ENCODE measurements around the gene OPCML.

The OPCML gene

GRCh38 chr11:133258751-133259150, 273.6 kb downstream of the OPCML start:
- WGBS, 2 experiments, result 95 to 96% methylated on average over 2 of the region's 2 CpGs
- H3K36me3 ChIP-seq (ENCODE audit: control insufficient read depth, insufficient read depth, low read length), result no peaks in the 10 kb centered on the region
- H3K27ac ChIP-seq (ENCODE audit: insufficient read depth, low read depth, low read length, poor library complexity, severe bottlenecking), result no peak overlapping the region
- no peak overlapping the region for H3K4me3 ChIP-seq (ENCODE audit: insufficient read depth, low read depth, low read length)
- H3K4me1 ChIP-seq (ENCODE audit: control insufficient read depth, insufficient read depth, low read length), result no peaks in the 10 kb centered on the region
- H3K27me3 ChIP-seq (ENCODE audit: control insufficient read depth, insufficient read depth, low read length, poor library complexity, severe bottlenecking), result no peaks in the 10 kb centered on the region
- no peaks in the 10 kb centered on the region for H3K9me3 ChIP-seq (ENCODE audit: control insufficient read depth, low read length)

- H3K27me3 ChIP-seq (ENCODE audit: control insufficient read depth, insufficient read depth, low read length, poor library complexity, severe bottlenecking), result no peaks in the 10 kb centered on the region
- no peaks in the 10 kb centered on the region for H3K36me3 ChIP-seq (ENCODE audit: control insufficient read depth, insufficient read depth, low read length)
- no peaks in the 10 kb centered on the region for H3K4me1 ChIP-seq (ENCODE audit: control insufficient read depth, insufficient read depth, low read length)
- no peak overlapping the region for H3K27ac ChIP-seq (ENCODE audit: insufficient read depth, low read depth, low read length, poor library complexity, severe bottlenecking)
- no peak overlapping the region for H3K4me3 ChIP-seq (ENCODE audit: insufficient read depth, low read depth, low read length)
- H3K9me3 ChIP-seq (ENCODE audit: control insufficient read depth, low read length), result no peaks in the 10 kb centered on the region
- 83 to 94% methylated on average over 2 to 3 of the region's 3 CpGs for WGBS, 2 experiments
Observed at GRCh38 chr11:133254601-133255000, 277.7 kb downstream of the OPCML start.

GRCh38 chr11:133253570-133253969, 278.7 kb downstream of the OPCML start:
- Histone ChIP-seq H3K4me1 (ENCODE audit: control insufficient read depth, insufficient read depth, low read length) (no peaks in the 10 kb centered on the region), H3K36me3 (ENCODE audit: control insufficient read depth, insufficient read depth, low read length) (no peaks in the 10 kb centered on the region), H3K27ac (ENCODE audit: insufficient read depth, low read depth, low read length, poor library complexity, severe bottlenecking) (no peak overlapping the region), H3K27me3 (ENCODE audit: control insufficient read depth, insufficient read depth, low read length, poor library complexity, severe bottlenecking) (no peaks in the 10 kb centered on the region), H3K4me3 (ENCODE audit: insufficient read depth, low read depth, low read length) (no peak overlapping the region), H3K9me3 (ENCODE audit: control insufficient read depth, low read length) (no peaks in the 10 kb centered on the region)
- 93 to 97% methylated on average over 3 of the region's 3 CpGs for whole genome bisulfite sequencing, 2 experiments

GRCh38 chr11:133251841-133252240, 280.5 kb downstream of the OPCML start:
- no peaks in the 10 kb centered on the region for H3K36me3 ChIP-seq (ENCODE audit: control insufficient read depth, insufficient read depth, low read length)
- 86 to 87% methylated on average over 3 of the region's 3 CpGs for WGBS, 2 experiments
- no peaks in the 10 kb centered on the region for H3K9me3 ChIP-seq (ENCODE audit: control insufficient read depth, low read length)

GRCh38 chr11:133249530-133249929, 282.8 kb downstream of the OPCML start:
- Histone ChIP-seq H3K36me3 (ENCODE audit: control insufficient read depth, insufficient read depth, low read length) (no peaks in the 10 kb centered on the region), H3K27ac (ENCODE audit: insufficient read depth, low read depth, low read length, poor library complexity, severe bottlenecking) (no peak overlapping the region), H3K9me3 (ENCODE audit: control insufficient read depth, low read length) (no peaks in the 10 kb centered on the region), H3K4me3 (ENCODE audit: insufficient read depth, low read depth, low read length) (no peak overlapping the region), H3K27me3 (ENCODE audit: control insufficient read depth, insufficient read depth, low read length, poor library complexity, severe bottlenecking) (no peaks in the 10 kb centered on the region), H3K4me1 (ENCODE audit: control insufficient read depth, insufficient read depth, low read length) (no peaks in the 10 kb centered on the region)
- 89 to 95% methylated on average over 6 of the region's 6 CpGs for WGBS, 2 experiments

More at GRCh38 chr11:133251841-133252240, 280.5 kb downstream of the OPCML start:
- Histone ChIP-seq H3K27me3 (ENCODE audit: control insufficient read depth, insufficient read depth, low read length, poor library complexity, severe bottlenecking) (no peaks in the 10 kb centered on the region), H3K27ac (ENCODE audit: insufficient read depth, low read depth, low read length, poor library complexity, severe bottlenecking) (no peak overlapping the region), H3K4me3 (ENCODE audit: insufficient read depth, low read depth, low read length) (no peak overlapping the region), H3K4me1 (ENCODE audit: control insufficient read depth, insufficient read depth, low read length) (no peaks in the 10 kb centered on the region)

GRCh38 chr11:133249065-133249464, 283.2 kb downstream of the OPCML start:
- Histone ChIP-seq H3K27ac (ENCODE audit: insufficient read depth, low read depth, low read length, poor library complexity, severe bottlenecking) (no peak overlapping the region), H3K36me3 (ENCODE audit: control insufficient read depth, insufficient read depth, low read length) (no peaks in the 10 kb centered on the region), H3K9me3 (ENCODE audit: control insufficient read depth, low read length) (no peaks in the 10 kb centered on the region), H3K4me3 (ENCODE audit: insufficient read depth, low read depth, low read length) (no peak overlapping the region), H3K27me3 (ENCODE audit: control insufficient read depth, insufficient read depth, low read length, poor library complexity, severe bottlenecking) (no peaks in the 10 kb centered on the region), H3K4me1 (ENCODE audit: control insufficient read depth, insufficient read depth, low read length) (no peaks in the 10 kb centered on the region)
- WGBS, 2 experiments, result 66 to 71% methylated on average over 3 of the region's 3 CpGs

- WGBS, 2 experiments, result 87 to 88% methylated on average over 3 of the region's 3 CpGs
- no peaks in the 10 kb centered on the region for H3K4me1 ChIP-seq (ENCODE audit: control insufficient read depth, insufficient read depth, low read length)
- no peak overlapping the region for H3K4me3 ChIP-seq (ENCODE audit: insufficient read depth, low read depth, low read length)
- no peaks in the 10 kb centered on the region for H3K36me3 ChIP-seq (ENCODE audit: control insufficient read depth, insufficient read depth, low read length)
- H3K27ac ChIP-seq (ENCODE audit: insufficient read depth, low read depth, low read length, poor library complexity, severe bottlenecking), result no peak overlapping the region
- no peaks in the 10 kb centered on the region for H3K27me3 ChIP-seq (ENCODE audit: control insufficient read depth, insufficient read depth, low read length, poor library complexity, severe bottlenecking)
- H3K9me3 ChIP-seq (ENCODE audit: control insufficient read depth, low read length), result no peaks in the 10 kb centered on the region
Observed at GRCh38 chr11:133243832-133244231, 288.5 kb downstream of the OPCML start.

GRCh38 chr11:133240908-133241655, 291.2 kb downstream of the OPCML start:
- no peak overlapping the region for H3K27ac ChIP-seq (ENCODE audit: insufficient read depth, low read depth, low read length, poor library complexity, severe bottlenecking)
- H3K4me3 ChIP-seq (ENCODE audit: insufficient read depth, low read depth, low read length), result no peak overlapping the region
- H3K36me3 ChIP-seq (ENCODE audit: control insufficient read depth, insufficient read depth, low read length), result no peaks in the 10 kb centered on the region
- H3K4me1 ChIP-seq (ENCODE audit: control insufficient read depth, insufficient read depth, low read length), result no peaks in the 10 kb centered on the region
- no peaks in the 10 kb centered on the region for H3K27me3 ChIP-seq (ENCODE audit: control insufficient read depth, insufficient read depth, low read length, poor library complexity, severe bottlenecking)
- no peaks in the 10 kb centered on the region for H3K9me3 ChIP-seq (ENCODE audit: control insufficient read depth, low read length)
- WGBS, 2 experiments, result 92 to 94% methylated on average over 8 to 9 of the region's 10 CpGs

- no peaks in the 10 kb centered on the region for H3K9me3 ChIP-seq (ENCODE audit: control insufficient read depth, low read length)
- H3K27me3 ChIP-seq (ENCODE audit: control insufficient read depth, insufficient read depth, low read length, poor library complexity, severe bottlenecking), result no peaks in the 10 kb centered on the region
- WGBS, 2 experiments, result 72 to 76% methylated on average over 7 to 8 of the region's 8 CpGs
- H3K4me3 ChIP-seq (ENCODE audit: insufficient read depth, low read depth, low read length), result no peak overlapping the region
- peaks cover 11% of the 10 kb centered on the region for H3K4me1 ChIP-seq (ENCODE audit: control insufficient read depth, insufficient read depth, low read length)
- no peaks in the 10 kb centered on the region for H3K36me3 ChIP-seq (ENCODE audit: control insufficient read depth, insufficient read depth, low read length)
- H3K27ac ChIP-seq (ENCODE audit: insufficient read depth, low read depth, low read length, poor library complexity, severe bottlenecking), result no peak overlapping the region
Observed at GRCh38 chr11:133239575-133239974, 292.7 kb downstream of the OPCML start.

GRCh38 chr11:133238495-133238894, 293.8 kb downstream of the OPCML start:
- no peaks in the 10 kb centered on the region for H3K9me3 ChIP-seq (ENCODE audit: control insufficient read depth, low read length)
- H3K4me3 ChIP-seq (ENCODE audit: insufficient read depth, low read depth, low read length), result no peak overlapping the region
- no peak overlapping the region for H3K27ac ChIP-seq (ENCODE audit: insufficient read depth, low read depth, low read length, poor library complexity, severe bottlenecking)
- no peaks in the 10 kb centered on the region for H3K36me3 ChIP-seq (ENCODE audit: control insufficient read depth, insufficient read depth, low read length)
- no peaks in the 10 kb centered on the region for H3K27me3 ChIP-seq (ENCODE audit: control insufficient read depth, insufficient read depth, low read length, poor library complexity, severe bottlenecking)
- 89 to 92% methylated on average over 10 of the region's 10 CpGs for WGBS, 2 experiments
- H3K4me1 ChIP-seq (ENCODE audit: control insufficient read depth, insufficient read depth, low read length), result peaks cover 12% of the 10 kb centered on the region
